ENCODE data around the gene MRM3. TPM values are rescaled to one million over a fixed set of nuclear protein-coding genes. Genes with fewer than 3 reads are reported as not detected.

The MRM3 gene
- total and polyA plus RNA-seq, 4 donors = 8.5 to 17.5 (median 15.4) TPM

DNA sequence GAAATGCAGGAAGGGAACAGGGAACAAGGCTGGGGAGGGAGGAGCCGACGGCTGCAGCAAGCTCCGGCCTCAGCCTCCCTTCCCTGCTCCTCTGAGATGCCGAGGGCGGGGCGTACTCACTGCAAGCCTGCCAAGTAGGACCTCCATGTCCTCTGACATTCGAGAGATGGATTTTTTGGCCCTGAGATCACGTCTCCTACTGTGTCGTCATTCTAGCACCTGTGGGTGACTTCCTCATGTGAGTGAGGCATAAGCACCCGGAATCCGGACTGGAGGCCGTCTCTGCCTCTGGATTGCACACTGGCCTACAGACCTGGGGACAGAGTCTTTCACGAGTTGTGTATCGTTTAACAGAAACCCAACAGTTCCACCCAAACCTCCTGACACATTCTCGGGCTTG is 14.5 kb downstream of the MRM3 start:
- no peaks in the 10 kb centered on the region for H3K27me3 ChIP-seq (ENCODE audit: control insufficient read depth in 4 of 4, insufficient read depth in 4 of 4, low read length in 3 of 4)
- H3K9me3 ChIP-seq (ENCODE audit: control insufficient read depth in 4 of 4, low read length in 3 of 4) = no peaks in the 10 kb centered on the region
- no peak for TF ChIP-seq YY1 (IDR thresholded peaks at IDR 0.05)
- TF ChIP-seq, protein P1, sequence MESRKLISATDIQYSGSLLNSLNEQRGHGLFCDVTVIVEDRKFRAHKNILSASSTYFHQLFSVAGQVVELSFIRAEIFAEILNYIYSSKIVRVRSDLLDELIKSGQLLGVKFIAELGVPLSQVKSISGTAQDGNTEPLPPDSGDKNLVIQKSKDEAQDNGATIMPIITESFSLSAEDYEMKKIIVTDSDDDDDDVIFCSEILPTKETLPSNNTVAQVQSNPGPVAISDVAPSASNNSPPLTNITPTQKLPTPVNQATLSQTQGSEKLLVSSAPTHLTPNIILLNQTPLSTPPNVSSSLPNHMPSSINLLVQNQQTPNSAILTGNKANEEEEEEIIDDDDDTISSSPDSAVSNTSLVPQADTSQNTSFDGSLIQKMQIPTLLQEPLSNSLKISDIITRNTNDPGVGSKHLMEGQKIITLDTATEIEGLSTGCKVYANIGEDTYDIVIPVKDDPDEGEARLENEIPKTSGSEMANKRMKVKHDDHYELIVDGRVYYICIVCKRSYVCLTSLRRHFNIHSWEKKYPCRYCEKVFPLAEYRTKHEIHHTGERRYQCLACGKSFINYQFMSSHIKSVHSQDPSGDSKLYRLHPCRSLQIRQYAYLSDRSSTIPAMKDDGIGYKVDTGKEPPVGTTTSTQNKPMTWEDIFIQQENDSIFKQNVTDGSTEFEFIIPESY (IDR thresholded peaks at IDR 0.05) = no peak
- TF ChIP-seq SP1 (IDR thresholded peaks at IDR 0.05) = no peak
- TF ChIP-seq, protein P2, sequence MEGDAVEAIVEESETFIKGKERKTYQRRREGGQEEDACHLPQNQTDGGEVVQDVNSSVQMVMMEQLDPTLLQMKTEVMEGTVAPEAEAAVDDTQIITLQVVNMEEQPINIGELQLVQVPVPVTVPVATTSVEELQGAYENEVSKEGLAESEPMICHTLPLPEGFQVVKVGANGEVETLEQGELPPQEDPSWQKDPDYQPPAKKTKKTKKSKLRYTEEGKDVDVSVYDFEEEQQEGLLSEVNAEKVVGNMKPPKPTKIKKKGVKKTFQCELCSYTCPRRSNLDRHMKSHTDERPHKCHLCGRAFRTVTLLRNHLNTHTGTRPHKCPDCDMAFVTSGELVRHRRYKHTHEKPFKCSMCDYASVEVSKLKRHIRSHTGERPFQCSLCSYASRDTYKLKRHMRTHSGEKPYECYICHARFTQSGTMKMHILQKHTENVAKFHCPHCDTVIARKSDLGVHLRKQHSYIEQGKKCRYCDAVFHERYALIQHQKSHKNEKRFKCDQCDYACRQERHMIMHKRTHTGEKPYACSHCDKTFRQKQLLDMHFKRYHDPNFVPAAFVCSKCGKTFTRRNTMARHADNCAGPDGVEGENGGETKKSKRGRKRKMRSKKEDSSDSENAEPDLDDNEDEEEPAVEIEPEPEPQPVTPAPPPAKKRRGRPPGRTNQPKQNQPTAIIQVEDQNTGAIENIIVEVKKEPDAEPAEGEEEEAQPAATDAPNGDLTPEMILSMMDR (IDR thresholded peaks at IDR 0.05; ENCODE audit: low read depth, low read length, missing input control) = no peak
- TF ChIP-seq, protein P3, sequence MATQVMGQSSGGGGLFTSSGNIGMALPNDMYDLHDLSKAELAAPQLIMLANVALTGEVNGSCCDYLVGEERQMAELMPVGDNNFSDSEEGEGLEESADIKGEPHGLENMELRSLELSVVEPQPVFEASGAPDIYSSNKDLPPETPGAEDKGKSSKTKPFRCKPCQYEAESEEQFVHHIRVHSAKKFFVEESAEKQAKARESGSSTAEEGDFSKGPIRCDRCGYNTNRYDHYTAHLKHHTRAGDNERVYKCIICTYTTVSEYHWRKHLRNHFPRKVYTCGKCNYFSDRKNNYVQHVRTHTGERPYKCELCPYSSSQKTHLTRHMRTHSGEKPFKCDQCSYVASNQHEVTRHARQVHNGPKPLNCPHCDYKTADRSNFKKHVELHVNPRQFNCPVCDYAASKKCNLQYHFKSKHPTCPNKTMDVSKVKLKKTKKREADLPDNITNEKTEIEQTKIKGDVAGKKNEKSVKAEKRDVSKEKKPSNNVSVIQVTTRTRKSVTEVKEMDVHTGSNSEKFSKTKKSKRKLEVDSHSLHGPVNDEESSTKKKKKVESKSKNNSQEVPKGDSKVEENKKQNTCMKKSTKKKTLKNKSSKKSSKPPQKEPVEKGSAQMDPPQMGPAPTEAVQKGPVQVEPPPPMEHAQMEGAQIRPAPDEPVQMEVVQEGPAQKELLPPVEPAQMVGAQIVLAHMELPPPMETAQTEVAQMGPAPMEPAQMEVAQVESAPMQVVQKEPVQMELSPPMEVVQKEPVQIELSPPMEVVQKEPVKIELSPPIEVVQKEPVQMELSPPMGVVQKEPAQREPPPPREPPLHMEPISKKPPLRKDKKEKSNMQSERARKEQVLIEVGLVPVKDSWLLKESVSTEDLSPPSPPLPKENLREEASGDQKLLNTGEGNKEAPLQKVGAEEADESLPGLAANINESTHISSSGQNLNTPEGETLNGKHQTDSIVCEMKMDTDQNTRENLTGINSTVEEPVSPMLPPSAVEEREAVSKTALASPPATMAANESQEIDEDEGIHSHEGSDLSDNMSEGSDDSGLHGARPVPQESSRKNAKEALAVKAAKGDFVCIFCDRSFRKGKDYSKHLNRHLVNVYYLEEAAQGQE (IDR thresholded peaks at IDR 0.05) = no peak
- no peak for TF ChIP-seq TAF1 (conservative IDR thresholded peaks at IDR 0.05)
- no peak for TF ChIP-seq FOXA2 (IDR thresholded peaks at IDR 0.05)
- TF ChIP-seq, protein P4, sequence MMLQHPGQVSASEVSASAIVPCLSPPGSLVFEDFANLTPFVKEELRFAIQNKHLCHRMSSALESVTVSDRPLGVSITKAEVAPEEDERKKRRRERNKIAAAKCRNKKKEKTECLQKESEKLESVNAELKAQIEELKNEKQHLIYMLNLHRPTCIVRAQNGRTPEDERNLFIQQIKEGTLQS (IDR thresholded peaks at IDR 0.05) = no peak
- no peak for TF ChIP-seq NR2F2 (IDR thresholded peaks at IDR 0.05)
- TF ChIP-seq HNF4A (conservative IDR thresholded peaks at IDR 0.05) = no peak
- no peak for TF ChIP-seq GABPA (IDR thresholded peaks at IDR 0.05 in 1 of 2, conservative IDR thresholded peaks at IDR 0.05 in 1 of 2)
- TF ChIP-seq FOXA1 (IDR thresholded peaks at IDR 0.05) = no peak
- TF ChIP-seq RAD21 (IDR thresholded peaks at IDR 0.05) = no peak
- TF ChIP-seq EGR1 (IDR thresholded peaks at IDR 0.05; ENCODE audit: low read depth in 2 of 2) = no peak
- TF ChIP-seq RXRA (IDR thresholded peaks at IDR 0.05) = no peak
- TF ChIP-seq, protein P5, sequence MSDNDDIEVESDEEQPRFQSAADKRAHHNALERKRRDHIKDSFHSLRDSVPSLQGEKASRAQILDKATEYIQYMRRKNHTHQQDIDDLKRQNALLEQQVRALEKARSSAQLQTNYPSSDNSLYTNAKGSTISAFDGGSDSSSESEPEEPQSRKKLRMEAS (IDR thresholded peaks at IDR 0.05) = no peak
- TF ChIP-seq JUND (IDR thresholded peaks at IDR 0.05) = no peak
- TF ChIP-seq HNF4G (IDR thresholded peaks at IDR 0.05) = no peak
- no peak overlapping the region for H3K9ac ChIP-seq (ENCODE audit: low read depth in 1 of 2, low read length in 2 of 2)
- no peak overlapping the region for H3K27ac ChIP-seq (ENCODE audit: low read depth in 1 of 2, low read length in 2 of 2)
- peaks cover 0 to 9% (median 6%) of the 10 kb centered on the region in 4 donors for H3K36me3 ChIP-seq (ENCODE audit: control insufficient read depth in 4 of 4, insufficient read depth in 3 of 4, low read depth in 1 of 4, low read length in 3 of 4)
- DNase-seq (ENCODE audit: low spot score) = no peak
- no peak overlapping the region for H3K4me3 ChIP-seq (ENCODE audit: low read depth in 1 of 3, low read length in 3 of 3)
- WGBS = 87% methylated on average over 15 of the region's 15 CpGs
- peaks cover 0 to 7% (median 3%) of the 10 kb centered on the region in 4 donors for H3K4me1 ChIP-seq (ENCODE audit: control insufficient read depth in 4 of 4, insufficient read depth in 4 of 4, low read length in 3 of 4)

Data from liver (tissue), 9 donors.